GM10248 (cell line): Measurements from ENCODE around the gene POM121L2.

ENCODE experiments used
- CTCF ChIA-PET: fragments of 300-600 bp; sonication (Branson Sonifier 250); formaldehyde crosslinking; extraction: SDS; loops from one replicate; lab custom pipeline; 2021; ENCODE audit warnings: antibody characterized with exemption; lab: Yijun Ruan, JAX
- POLR2A ChIA-PET: fragments of 350-650 bp; sonication (Branson Sonifier 250); formaldehyde crosslinking; extraction: SDS; loops from one replicate; lab custom pipeline; 2020; ENCODE audit warnings: antibody characterized with exemption; lab: Yijun Ruan, JAX
- DNase-seq: peaks from one replicate; pipeline ENCODE4 v3.0.0; 2012; ENCODE audit errors: extremely low spot score
- CTCF ChIP-seq: IDR thresholded peaks from 2 replicates; pipeline ENCODE4 v1.5.1; 2012; ENCODE audit warnings: mild to moderate bottlenecking, low read depth; ENCODE audit errors: extremely low read depth, missing control alignments, control extremely low read depth

The POM121L2 gene

GRCh38 chr6:27312146-27312949 is at the start of gene POM121L2:
Gene POM121L2, minus strand, starts transcription at chr6:27312273. Its CDS starts 103 bp downstream, at chr6:27312170.
- ChIA-PET CTCF (interaction anchor here (0.7 to 3.5 kb wide), 26 partner anchors 8 to 538 kb away, joined by 3 to 17 read pairs (median 3); no protein-coding TSS in a partner anchor), POLR2A (no interaction called here)
- peak; percentile 79 for TF ChIP-seq CTCF
- peak; percentile 76 for DNase-seq

- DNase-seq = no peak
- CTCF ChIA-PET = no interaction called here
- no peak for TF ChIP-seq CTCF
- POLR2A ChIA-PET = no interaction called here
Observed at GRCh38 chr6:27359231-27359630, 47.2 kb upstream of the POM121L2 start.

- DNase-seq = no peak
- no peak for TF ChIP-seq CTCF
- CTCF ChIA-PET = no interaction called here
- POLR2A ChIA-PET = no interaction called here
Observed at GRCh38 chr6:27358786-27359185, 46.7 kb upstream of the POM121L2 start.

- no peak for TF ChIP-seq CTCF
- POLR2A ChIA-PET = no interaction called here
- DNase-seq = no peak
- CTCF ChIA-PET = no interaction called here
Observed at GRCh38 chr6:27352850-27353249, 40.8 kb upstream of the POM121L2 start.

GRCh38 chr6:27334141-27334540 is 22.1 kb upstream of the POM121L2 start:
- CTCF ChIA-PET = interaction anchor here (0.8 to 1.5 kb wide), 5 partner anchors 9 to 82 kb away, joined by 3 to 7 read pairs (median 3); no protein-coding TSS in a partner anchor
- no peak for DNase-seq
- no peak for TF ChIP-seq CTCF
- POLR2A ChIA-PET = no interaction called here

- ChIA-PET POLR2A (no interaction called here), CTCF (interaction anchor here (0.8 to 1.5 kb wide), 5 partner anchors 9 to 82 kb away, joined by 3 to 7 read pairs (median 3); no protein-coding TSS in a partner anchor)
- DNase-seq = no peak
- no peak for TF ChIP-seq CTCF
Observed at GRCh38 chr6:27333642-27334040, 21.6 kb upstream of the POM121L2 start.
